Esophagus muscularis mucosa (tissue), 3 donors: ENCODE results near the gene DLD.

Experiments used
- POLR2AphosphoS5 ChIP-seq, 2 donors: sonication (generic); formaldehyde crosslinking; IDR thresholded peaks; one replicate each; pipeline ENCODE4 v1.6.1; 2017; ENCODE audit warnings: antibody characterized with exemption in 2 of 2
- TF ChIP-seq, protein P1 (sequence below), 3 experiments: fragments of 200-600 bp in 2 of 3; fragments of 450-650 bp in 1 of 3; sonication (generic) in 2 of 3; IDR thresholded peaks; one replicate each; pipeline ENCODE4 v1.5.1; 2017 to 2019; ENCODE audit warnings: antibody characterized with exemption in 3 of 3, mild to moderate bottlenecking in 2 of 3, moderate library complexity in 1 of 3

GRCh38 chr7:107946451-107946850, 55.5 kb downstream of the DLD start:
- TF ChIP-seq, protein P1, sequence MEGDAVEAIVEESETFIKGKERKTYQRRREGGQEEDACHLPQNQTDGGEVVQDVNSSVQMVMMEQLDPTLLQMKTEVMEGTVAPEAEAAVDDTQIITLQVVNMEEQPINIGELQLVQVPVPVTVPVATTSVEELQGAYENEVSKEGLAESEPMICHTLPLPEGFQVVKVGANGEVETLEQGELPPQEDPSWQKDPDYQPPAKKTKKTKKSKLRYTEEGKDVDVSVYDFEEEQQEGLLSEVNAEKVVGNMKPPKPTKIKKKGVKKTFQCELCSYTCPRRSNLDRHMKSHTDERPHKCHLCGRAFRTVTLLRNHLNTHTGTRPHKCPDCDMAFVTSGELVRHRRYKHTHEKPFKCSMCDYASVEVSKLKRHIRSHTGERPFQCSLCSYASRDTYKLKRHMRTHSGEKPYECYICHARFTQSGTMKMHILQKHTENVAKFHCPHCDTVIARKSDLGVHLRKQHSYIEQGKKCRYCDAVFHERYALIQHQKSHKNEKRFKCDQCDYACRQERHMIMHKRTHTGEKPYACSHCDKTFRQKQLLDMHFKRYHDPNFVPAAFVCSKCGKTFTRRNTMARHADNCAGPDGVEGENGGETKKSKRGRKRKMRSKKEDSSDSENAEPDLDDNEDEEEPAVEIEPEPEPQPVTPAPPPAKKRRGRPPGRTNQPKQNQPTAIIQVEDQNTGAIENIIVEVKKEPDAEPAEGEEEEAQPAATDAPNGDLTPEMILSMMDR (IDR thresholded peaks at IDR 0.05) = no peak
- TF ChIP-seq POLR2AphosphoS5 (IDR thresholded peaks at IDR 0.05) = no peak
